GM21381 (cell line): Measurements from ENCODE around the gene CACNA2D3.

Experiments
- ATAC-seq: cut with Tn5 transposase; IDR thresholded peaks from one replicate; pipeline ENCODE4 v1.9.1; 2021; ENCODE audit warnings: mild to moderate bottlenecking, moderate library complexity; ENCODE audit not compliant: unreplicated experiment

The CACNA2D3 gene

DNA sequence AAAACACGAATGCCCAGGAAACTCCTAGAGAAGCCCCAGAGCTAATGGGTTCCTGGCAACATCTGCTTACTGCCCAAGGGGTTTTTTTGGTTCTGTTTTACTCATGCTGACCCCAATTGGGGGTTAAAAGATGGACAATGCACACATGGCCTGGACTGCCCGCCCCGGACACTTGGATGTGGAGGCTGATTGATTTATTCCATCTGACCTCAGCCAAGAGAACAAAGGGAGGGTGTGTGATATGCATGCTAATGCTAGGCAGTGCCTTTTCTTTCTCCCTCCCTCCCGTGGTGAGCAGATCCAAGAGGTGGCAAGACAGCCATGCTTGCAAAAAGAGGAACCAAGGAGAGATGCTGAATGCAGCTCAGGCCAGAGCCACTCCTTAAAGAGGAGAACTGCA lies 808.8 kb downstream of the CACNA2D3 start:
- no peak for ATAC-seq

DNA sequence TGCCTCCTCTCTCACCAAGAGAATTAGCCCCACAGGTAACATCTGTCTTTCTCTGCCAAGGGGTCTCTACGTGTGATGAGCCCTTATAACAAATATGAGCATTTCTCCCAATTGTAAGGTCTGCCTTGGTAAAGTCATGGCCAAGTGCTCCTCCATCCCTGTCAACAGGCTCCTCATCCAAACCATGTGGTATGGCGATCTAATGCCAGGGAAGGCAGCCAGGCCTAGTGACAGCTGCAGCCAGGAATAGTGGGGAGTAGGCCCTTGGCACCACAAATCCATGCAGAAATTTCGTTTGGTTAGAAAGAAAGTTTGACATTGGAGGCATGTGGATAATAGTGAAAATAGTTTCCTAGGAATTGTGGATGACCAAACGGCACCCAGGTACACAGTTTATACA lies 810.3 kb downstream of the CACNA2D3 start:
- ATAC-seq, result no peak

DNA sequence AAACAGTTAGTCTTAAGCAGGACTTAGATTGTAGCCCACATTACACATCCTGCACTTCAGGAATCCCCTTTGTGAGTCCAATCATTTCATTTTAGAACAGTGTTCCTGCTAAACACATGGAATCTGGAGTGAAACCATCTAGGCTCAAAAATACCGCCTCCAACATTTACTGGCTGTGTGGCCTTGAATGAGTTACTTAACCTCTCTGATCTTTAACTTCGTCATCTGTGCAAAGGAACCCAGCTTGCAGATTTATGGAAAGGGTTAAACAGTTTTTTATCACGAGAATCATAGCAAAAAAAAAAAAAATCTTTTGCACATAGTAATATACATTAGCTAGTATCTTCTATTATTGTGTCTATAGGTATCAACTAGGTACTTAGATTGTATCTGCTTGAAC lies 813.5 kb downstream of the CACNA2D3 start:
- no peak for ATAC-seq

DNA sequence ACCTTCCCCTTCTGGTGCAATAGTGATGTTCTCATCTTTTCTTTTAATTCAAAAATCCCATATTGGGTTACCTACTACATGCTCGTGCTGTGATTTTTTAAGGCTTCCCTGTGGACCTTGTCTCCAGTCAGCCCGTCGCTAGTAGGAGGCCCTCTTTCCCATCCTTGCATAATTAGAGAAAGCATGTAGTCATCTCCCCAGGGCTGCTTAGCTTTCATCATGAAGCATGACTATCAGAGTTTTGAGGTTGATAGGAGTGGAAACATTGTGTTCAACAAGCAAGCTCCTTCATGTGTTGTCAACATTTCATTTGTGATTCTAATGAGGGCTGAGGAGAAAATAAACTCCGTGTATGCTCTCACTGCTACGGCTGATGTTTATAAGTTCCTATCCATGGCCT lies 814.2 kb downstream of the CACNA2D3 start:
- no peak for ATAC-seq

DNA sequence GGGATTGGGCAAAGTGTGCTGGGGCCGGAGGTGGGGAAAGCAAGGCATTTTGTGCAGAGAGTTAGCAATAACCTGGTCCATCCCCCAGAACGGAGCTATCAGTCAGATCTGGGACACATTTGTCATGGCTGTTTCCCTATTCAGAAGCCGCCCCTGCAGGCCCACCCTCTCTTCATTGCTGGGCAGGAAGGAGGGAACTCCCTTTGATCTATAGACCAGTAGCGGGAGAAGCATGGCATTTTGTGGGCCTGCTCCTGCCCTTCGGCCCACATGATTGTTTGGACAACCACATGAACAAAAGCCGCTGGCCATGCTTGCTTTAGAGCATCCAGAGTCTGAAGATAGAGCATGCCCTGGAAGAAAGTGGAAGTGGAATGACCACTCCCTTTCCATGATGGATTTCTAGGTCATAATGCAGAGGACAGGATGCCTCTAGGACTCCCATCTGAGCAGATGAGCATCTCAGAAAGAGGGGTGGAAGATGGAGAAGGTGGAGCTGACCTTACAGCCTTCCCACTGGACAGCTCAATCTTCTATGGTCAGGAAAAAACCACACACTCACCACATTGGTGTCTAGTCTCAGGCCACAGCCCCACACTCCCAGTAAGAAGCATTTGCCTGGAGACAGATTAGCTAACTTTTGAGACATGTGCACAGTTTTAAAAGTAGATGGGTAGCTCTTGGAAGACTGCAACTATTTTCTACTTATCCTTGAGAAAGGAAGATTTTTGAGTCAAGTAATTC lies 817.4 kb downstream of the CACNA2D3 start:
- ATAC-seq, result no peak

DNA sequence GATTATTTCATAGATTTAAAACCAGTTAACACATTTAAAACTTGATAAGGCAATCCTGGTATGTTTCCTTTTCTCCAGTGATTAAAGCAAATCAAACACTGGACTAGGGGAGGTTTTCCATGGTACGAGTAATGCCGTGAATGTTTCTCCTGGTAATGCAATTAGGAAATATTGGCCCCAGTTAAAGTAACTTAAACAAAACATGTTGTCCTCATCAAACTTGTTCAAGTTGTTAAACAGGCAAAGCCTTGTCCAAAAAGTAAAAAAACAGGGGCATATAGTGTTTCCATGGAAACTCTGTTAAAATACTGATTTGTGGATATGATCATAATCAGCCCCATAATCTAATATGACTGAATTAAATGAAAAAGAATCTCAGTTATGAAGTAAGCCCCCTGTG lies 818.6 kb downstream of the CACNA2D3 start:
- ATAC-seq, result no peak

DNA sequence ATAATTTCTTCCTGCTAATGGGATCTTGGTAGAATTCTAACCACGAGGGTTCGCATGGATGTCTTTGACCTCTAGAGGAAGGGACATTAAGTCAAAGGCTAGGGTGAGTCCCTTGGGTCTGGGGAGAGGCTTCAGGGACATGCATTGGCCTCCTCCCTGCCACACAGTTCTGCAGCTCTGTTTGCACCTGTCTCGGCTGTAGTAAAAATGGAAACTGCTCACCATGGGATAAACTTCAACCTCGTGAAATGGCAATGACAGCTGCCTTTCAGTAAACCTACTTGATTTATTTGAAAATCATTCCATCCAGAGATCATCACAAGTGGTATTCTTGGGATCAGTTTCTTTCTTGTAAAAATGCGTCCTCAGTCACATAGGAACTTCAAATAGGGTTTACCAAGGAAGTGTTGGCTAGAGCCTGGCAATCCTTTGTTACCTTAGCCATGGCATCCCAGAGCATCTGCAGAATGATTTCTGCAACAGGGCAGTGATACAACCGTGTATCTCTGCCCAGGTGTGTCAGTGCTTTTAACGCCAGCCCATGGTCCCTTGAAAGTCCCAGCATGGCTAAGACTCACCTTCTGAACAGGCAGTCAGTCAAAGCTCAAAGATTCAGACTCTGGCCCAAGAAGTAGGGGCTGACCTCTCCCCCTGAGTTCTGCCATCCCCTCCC lies 819.5 kb downstream of the CACNA2D3 start:
- no peak for ATAC-seq

DNA sequence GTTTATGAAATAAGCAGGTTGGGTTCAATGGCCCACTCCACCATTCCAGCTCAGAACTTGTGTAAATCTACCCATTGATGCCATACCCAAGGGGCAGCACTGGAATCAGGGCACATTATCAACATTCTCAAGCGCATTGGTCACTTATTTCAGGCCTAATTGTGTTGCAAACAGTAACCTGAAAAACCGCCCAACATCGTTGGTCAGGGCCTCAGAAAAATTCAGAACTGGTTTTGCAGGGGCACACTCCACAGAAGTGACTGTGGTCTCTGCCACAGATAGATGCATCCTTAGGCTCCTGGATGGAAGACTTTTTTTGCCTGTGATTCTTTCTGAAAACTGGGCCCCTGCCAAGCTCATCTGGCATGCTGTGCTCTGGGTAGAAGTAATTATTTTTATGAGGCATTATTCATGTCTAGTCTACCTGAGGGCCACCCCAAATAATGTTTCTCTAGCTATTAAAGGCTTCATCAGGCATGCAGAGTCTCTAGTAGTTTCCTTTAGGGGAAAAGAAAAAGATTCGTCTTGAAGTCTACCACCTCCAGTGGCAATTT lies 827.2 kb downstream of the CACNA2D3 start:
- ATAC-seq, result no peak

DNA sequence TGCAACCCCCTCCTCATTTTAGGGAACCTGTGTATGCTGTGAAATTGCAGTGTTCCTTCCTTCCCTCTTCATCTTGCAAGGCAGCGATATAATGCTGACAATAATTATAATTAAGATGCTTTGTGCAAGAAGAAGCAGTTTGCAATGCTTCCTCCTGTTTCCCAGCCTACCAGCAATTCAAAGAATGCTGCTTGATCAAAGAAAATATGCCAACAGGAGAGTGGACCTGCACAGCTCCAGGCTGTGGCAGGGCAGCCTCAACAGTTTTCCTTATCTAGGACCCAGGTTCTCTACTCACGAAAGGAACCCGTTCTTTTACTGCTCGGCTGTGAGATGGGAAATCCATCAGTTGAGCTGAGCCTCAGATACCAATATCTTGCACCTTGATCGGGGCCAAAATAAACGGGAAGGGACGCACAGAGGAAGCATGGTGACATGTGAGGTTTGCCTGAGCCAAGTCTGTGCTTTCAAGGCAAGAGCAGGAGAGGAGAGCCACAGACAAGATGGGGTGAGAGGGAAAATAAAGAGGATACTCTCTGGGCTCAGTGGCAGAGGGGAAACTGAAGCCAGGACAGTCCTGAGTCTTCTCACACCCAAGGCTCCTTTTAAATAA lies 828.1 kb downstream of the CACNA2D3 start:
- ATAC-seq, result no peak

DNA sequence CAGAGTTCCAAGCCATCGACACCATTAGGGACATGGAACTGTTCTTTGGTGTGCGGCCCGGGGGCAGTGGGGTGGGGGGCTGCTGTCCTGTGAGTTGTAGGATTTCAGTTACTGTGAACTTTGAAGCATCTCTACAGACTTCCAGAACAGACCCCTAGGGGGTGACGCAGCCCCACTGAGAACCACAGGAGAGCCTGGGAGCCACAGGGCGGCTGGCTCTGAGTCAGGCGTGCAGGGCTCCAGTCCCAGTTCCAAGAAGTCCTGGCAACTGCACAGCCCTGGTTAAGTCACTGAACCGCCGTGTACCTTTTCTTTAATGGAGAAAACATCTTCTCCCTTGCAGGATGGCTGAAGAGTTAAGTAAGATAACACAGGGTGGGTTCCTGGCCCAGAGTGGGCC lies 829.1 kb downstream of the CACNA2D3 start:
- no peak for ATAC-seq

DNA sequence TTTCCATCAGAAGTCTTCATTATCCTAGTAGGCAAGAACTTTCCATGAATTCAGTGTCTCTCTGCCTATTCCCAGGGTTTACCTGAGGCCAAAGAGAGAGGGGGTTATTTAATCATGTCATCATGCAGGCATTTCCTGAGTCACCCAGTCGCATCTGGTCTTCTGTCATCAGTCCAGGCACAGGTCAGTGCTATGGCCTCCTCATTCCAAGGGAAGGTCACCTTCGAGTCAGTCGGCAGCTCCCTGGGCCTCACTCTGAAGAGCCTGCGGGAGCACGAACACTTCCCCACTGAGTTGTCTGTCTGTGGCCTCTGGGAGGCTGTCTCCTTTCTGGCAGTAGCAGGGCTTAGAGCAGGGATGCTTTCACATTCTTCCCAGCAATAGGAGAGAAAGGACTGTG lies 831.7 kb downstream of the CACNA2D3 start:
- no peak for ATAC-seq

DNA sequence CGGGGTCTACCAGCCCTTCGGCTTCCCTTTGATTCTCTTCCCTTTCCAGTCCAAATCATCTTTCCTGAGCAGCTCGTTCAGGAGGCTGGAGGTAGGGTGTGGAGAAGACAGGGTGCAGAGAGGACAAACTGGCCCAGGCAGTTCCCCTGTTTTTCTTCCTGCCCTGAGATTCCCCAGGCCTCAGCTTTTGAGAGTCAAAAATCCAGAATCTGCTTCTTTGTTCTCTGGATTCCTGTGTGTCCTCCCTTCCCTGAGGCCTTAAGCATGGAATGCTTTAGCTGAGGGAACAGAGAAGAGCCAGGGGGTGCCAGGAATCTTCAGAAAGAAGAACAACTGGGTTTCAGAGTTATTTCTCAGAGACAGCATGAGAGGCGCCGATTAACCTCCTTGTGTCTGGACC lies 832.2 kb downstream of the CACNA2D3 start:
- no peak for ATAC-seq

DNA sequence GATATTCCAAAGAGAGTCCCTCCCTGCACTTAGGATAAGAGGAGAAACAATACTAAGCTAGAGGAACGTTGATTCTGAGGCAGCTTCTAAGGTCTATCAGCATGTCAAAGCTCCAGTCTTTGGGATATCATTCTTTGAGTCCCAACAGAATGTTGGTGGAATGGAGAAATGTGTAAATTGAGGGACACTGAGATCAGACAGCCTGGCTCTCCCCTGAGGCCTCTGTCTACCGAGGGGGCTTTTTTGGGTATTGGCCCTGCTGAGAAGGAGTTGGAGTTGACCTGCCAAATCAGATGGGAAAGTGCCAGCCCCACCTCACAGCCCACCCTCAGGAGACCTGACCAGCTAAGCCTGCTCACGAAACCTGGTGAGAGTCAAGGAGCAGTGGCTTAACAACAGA lies 833.1 kb downstream of the CACNA2D3 start:
- ATAC-seq, result no peak

DNA sequence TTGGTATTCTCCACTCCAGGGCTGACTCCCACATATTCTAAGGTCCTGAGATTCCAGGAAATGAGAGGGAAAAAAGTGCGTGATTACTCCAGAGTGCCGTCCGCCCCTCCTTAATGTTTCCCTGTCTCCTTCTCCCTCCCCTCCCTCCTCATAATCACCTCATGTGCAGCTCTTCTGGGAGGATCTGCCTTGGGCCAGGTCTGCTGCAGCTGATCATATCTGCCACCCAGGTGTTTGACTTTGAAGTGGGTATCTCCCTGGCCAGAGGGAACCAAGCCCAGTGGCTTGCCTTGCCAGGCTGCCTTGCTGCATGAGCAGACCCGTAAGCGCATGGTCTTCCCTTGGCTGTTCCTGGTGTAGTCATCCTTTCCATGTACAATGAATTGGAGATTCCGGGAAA lies 833.6 kb downstream of the CACNA2D3 start:
- ATAC-seq, result no peak

DNA sequence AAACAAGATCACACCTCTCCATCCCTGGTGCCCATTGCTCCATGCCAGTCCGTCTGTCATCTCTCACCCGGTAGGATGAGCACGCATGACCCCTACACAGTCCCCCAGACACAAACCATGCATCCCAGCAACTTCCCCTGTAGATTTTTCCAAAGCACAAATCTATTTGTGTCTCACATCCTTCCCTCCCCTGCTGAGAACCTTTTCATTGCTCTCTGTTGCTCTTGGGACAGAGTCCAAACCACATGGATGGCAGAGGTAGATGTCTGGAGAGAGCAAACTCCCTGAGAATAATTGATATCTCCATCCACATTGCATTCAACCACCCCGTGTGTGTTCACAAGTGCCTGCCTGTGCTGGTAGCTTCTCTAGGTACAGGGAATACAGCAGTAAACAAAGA lies 835.4 kb downstream of the CACNA2D3 start:
- no peak for ATAC-seq

DNA sequence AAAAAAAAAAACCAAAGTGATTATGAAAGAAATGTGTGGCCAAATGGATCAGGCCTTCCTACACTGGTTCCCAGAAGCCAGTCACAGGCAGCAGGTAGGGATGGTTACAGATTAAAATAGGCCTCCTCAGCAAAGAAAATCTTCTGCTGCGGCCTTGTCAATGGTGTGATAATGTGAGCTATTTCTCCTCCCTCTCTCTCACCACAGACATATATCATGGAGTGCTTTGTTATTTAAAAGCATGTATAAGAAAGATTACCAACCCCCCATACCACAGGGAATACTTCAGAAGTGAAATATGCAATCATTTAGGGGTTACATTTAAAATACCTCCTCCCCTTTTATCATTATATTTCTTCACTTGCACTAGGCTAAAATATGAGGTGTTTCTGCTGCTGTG lies 837.7 kb downstream of the CACNA2D3 start:
- no peak for ATAC-seq

DNA sequence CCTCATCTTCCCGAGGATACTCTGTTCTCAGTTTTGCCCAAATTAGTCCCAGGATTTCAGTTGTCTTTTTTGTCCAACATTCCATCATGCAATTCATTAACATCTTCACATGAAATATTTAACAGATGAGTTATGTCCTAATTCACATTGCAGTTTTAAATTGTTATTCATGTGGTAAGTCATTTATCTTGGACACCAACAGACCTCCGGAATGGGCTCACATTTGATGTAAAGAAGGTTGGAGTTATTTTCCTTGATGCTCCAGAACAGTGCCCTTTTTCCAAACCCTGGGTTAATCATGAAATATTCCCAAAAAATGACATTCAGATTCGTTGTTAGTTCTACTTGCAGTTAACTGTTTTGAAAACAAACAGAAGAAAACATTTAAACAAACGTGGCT lies 838.3 kb downstream of the CACNA2D3 start:
- no peak for ATAC-seq

DNA sequence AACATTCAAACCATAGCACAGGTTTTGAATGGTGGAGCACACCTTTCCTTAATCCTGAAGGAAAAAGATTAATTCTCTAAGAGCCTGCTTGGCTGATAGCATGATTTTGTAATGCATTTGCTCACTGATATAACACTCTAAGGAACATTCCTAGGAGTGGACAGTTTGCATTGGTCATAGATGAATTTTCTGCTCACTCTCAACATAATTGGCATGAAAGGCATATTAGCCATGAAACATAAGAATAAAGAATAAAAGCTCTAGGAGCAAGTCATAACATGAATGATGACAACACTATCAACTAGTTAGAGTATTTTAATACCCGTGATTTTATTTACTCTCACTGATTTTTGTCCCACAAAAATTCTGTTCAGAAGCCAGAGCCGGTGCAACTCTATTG lies 839.8 kb downstream of the CACNA2D3 start:
- no peak for ATAC-seq

DNA sequence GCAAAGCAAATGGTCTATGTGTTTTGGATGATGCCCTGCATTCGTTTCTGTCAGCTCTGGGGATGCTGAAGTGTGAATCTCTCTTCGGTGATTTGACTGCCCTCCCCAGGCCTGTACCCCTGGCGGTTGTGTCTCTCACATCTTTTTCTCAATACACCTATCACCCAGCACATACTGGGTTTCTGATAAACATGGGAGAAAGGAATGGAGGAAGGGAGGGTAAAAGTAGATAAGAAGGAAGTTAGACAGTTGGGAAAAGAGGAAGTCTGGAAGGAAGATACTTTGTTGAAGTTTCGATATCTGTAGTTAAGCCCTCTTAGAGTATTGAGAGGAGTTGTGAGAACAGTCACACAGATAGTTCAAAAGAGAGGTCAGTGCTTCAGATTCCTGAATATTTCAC lies 841.3 kb downstream of the CACNA2D3 start:
- no peak for ATAC-seq

DNA sequence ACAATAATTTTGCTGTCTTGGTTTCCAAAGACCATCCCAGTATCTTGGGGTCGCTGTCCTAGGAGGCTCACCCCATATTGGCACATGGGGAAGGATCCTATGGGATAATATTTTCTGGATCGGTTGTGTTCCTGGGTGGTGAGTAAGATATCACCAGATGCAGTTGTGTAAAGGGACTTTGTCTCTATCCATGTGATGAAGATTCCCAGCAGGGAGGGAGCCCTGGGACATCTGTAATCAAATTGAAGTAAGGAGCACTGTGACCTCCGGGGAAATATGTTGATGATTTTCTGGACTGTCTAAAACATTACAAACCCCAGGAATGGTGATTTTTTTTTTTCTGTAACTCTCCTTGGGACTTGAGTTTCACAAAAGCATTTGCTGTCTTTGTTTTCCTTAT lies 841.7 kb downstream of the CACNA2D3 start:
- no peak for ATAC-seq

DNA sequence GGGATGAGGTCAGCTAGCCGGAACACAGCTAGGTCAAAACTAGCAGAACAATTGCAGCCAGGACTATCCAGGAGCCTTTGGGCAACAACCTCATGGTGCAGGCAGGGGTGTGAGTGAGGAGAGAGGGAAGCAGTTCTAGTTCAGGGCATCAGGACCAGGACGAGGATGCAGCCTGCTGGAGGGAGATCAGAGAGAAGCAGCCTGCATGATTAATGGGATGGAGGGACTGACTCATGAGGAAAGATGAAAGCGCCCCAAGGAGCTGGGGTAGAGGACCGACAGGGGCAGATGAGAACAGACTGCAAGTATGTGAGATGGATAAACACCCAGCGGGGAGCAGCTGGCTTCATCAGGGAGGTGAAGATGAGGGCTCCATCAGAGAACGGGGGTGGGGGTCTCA lies 843.4 kb downstream of the CACNA2D3 start:
- ATAC-seq, result no peak

DNA sequence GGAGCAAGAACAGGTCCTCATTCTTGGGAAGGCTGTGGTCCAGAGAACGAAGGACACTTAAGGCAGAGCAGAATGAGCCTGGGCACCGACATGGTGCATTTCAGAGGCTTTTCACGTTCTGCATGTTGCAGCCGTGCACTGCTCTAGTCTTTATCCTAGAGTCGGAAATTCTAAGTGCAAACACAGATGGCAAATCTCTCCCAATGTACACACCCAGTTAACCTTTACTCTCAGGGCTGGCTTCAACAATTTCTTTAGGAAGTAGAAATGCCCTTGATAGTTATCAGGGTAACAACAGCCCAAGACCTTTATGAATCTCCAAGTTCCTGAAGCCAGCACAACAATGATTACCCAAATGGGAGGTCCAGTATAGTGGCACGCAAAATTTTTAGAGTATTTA lies 844.6 kb downstream of the CACNA2D3 start:
- ATAC-seq, result no peak
